ENCODE measurements around the gene TSPAN9. TPM values are rescaled to one million over a fixed set of nuclear protein-coding genes. Genes with fewer than 3 reads are reported as not detected.

TSPAN9 gene
- total and polyA plus RNA-seq, 9 of the 15 experiments (the other 6 are each of a cell fraction or from before 2014, with no cell fraction given): 0.23 to 2.1 (median 0.60) TPM; not detected in 2

DNA sequence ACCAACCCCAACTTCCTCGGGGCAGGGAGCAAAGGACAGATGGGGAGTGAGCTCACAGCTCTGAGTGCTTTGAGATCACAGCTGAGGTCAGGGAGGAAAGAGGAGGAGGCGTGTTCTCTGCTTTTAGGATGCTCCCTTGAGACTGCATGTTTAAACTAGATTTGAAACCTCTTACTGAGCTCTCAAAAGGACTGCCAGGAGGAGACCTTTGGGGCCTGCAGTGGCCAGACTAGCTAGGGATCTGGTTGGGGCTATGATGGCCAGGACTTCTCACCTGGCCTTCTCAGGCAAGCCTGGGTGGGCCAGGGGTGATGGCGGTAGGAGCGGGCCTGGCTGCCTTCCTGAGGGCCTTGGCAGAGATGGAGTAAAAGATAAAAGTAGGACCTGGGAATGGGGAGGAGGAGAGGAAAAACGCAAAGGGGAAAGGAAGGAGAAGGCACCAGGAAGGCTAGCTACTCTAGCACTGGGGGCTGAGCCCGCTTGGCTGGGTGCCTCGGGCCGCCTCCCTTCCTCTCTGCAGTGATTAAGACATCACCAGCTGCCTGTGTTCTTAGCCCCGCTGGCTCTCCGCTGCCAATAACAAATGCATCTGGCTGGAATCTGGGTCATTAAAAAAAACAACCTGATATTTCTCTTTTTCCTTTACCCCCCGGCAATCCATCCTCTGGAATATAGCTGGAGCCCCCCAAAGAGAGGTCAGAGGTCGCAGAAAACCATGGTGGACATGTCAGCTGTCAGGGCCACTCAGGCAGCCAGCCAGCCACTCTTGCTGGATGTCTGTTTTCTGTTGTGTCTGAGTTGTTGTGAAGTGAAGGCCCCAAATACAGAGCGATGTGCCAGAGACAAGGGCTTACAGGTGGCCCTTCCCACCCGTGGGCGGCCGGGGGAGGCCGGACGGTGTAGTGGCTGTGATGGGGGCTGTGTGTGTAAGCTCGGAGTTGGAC lies 141.3 kb downstream of the TSPAN9 start (continued):
- TF ChIP-seq, protein P1, sequence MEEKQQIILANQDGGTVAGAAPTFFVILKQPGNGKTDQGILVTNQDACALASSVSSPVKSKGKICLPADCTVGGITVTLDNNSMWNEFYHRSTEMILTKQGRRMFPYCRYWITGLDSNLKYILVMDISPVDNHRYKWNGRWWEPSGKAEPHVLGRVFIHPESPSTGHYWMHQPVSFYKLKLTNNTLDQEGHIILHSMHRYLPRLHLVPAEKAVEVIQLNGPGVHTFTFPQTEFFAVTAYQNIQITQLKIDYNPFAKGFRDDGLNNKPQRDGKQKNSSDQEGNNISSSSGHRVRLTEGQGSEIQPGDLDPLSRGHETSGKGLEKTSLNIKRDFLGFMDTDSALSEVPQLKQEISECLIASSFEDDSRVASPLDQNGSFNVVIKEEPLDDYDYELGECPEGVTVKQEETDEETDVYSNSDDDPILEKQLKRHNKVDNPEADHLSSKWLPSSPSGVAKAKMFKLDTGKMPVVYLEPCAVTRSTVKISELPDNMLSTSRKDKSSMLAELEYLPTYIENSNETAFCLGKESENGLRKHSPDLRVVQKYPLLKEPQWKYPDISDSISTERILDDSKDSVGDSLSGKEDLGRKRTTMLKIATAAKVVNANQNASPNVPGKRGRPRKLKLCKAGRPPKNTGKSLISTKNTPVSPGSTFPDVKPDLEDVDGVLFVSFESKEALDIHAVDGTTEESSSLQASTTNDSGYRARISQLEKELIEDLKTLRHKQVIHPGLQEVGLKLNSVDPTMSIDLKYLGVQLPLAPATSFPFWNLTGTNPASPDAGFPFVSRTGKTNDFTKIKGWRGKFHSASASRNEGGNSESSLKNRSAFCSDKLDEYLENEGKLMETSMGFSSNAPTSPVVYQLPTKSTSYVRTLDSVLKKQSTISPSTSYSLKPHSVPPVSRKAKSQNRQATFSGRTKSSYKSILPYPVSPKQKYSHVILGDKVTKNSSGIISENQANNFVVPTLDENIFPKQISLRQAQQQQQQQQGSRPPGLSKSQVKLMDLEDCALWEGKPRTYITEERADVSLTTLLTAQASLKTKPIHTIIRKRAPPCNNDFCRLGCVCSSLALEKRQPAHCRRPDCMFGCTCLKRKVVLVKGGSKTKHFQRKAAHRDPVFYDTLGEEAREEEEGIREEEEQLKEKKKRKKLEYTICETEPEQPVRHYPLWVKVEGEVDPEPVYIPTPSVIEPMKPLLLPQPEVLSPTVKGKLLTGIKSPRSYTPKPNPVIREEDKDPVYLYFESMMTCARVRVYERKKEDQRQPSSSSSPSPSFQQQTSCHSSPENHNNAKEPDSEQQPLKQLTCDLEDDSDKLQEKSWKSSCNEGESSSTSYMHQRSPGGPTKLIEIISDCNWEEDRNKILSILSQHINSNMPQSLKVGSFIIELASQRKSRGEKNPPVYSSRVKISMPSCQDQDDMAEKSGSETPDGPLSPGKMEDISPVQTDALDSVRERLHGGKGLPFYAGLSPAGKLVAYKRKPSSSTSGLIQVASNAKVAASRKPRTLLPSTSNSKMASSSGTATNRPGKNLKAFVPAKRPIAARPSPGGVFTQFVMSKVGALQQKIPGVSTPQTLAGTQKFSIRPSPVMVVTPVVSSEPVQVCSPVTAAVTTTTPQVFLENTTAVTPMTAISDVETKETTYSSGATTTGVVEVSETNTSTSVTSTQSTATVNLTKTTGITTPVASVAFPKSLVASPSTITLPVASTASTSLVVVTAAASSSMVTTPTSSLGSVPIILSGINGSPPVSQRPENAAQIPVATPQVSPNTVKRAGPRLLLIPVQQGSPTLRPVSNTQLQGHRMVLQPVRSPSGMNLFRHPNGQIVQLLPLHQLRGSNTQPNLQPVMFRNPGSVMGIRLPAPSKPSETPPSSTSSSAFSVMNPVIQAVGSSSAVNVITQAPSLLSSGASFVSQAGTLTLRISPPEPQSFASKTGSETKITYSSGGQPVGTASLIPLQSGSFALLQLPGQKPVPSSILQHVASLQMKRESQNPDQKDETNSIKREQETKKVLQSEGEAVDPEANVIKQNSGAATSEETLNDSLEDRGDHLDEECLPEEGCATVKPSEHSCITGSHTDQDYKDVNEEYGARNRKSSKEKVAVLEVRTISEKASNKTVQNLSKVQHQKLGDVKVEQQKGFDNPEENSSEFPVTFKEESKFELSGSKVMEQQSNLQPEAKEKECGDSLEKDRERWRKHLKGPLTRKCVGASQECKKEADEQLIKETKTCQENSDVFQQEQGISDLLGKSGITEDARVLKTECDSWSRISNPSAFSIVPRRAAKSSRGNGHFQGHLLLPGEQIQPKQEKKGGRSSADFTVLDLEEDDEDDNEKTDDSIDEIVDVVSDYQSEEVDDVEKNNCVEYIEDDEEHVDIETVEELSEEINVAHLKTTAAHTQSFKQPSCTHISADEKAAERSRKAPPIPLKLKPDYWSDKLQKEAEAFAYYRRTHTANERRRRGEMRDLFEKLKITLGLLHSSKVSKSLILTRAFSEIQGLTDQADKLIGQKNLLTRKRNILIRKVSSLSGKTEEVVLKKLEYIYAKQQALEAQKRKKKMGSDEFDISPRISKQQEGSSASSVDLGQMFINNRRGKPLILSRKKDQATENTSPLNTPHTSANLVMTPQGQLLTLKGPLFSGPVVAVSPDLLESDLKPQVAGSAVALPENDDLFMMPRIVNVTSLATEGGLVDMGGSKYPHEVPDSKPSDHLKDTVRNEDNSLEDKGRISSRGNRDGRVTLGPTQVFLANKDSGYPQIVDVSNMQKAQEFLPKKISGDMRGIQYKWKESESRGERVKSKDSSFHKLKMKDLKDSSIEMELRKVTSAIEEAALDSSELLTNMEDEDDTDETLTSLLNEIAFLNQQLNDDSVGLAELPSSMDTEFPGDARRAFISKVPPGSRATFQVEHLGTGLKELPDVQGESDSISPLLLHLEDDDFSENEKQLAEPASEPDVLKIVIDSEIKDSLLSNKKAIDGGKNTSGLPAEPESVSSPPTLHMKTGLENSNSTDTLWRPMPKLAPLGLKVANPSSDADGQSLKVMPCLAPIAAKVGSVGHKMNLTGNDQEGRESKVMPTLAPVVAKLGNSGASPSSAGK (IDR thresholded peaks at IDR 0.05): no peak
- TF ChIP-seq RFX7 (CRISPR knock-in tag; IDR thresholded peaks at IDR 0.05): no peak
- TF ChIP-seq, protein P2, sequence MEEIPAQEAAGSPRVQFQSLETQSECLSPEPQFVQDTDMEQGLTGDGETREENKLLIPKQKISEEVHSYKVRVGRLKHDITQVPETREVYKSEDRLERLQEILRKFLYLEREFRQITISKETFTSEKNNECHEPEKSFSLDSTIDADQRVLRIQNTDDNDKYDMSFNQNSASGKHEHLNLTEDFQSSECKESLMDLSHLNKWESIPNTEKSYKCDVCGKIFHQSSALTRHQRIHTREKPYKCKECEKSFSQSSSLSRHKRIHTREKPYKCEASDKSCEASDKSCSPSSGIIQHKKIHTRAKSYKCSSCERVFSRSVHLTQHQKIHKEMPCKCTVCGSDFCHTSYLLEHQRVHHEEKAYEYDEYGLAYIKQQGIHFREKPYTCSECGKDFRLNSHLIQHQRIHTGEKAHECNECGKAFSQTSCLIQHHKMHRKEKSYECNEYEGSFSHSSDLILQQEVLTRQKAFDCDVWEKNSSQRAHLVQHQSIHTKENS (CRISPR knock-in tag; IDR thresholded peaks at IDR 0.05): no peak
- TF ChIP-seq ZNF224 (CRISPR knock-in tag; IDR thresholded peaks at IDR 0.05): no peak
- no peak for TF ChIP-seq ARNT (IDR thresholded peaks at IDR 0.05)
- no peak for TF ChIP-seq CHD2 (IDR thresholded peaks at IDR 0.05; ENCODE audit: low read depth, low read length)
- TF ChIP-seq BRD9 (IDR thresholded peaks at IDR 0.05; ENCODE audit: low read depth, partially characterized antibody): no peak
- TF ChIP-seq HNRNPLL (IDR thresholded peaks at IDR 0.05; ENCODE audit: low read depth, low read length, poor library complexity, severe bottlenecking): no peak
- no peak for TF ChIP-seq RCOR1 (IDR thresholded peaks at IDR 0.05; ENCODE audit: borderline replicate concordance in 1 of 2, low read depth in 2 of 2, low read length in 2 of 2)
- TF ChIP-seq ZNF780A (CRISPR knock-in tag; IDR thresholded peaks at IDR 0.05): no peak

Data from K562 (cell line).